Endodermal cell (in vitro differentiated cells): Measurements from ENCODE around the gene DNAJC4. TPM values are rescaled to one million over a fixed set of nuclear protein-coding genes. Genes with fewer than 3 reads are reported as not detected.

Source experiments
- DNase-seq: peaks from one replicate; pipeline ENCODE4 v3.0.0-alpha.2; 2017
- H3K27ac ChIP-seq: 2 replicates; pipeline ENCODE4 v1.5.1; 2013; ENCODE audit warnings: mild to moderate bottlenecking, low read depth, low read length, moderate library complexity
- H3K27me3 ChIP-seq: 2 replicates; pipeline ENCODE4 v1.6.1; 2013; ENCODE audit warnings: mild to moderate bottlenecking, low read length, moderate library complexity; ENCODE audit not compliant: insufficient read depth, control insufficient read depth, poor library complexity, severe bottlenecking
- H3K36me3 ChIP-seq: 2 replicates; pipeline ENCODE4 v1.7.0; 2013; ENCODE audit warnings: mild to moderate bottlenecking, low read length, moderate library complexity; ENCODE audit not compliant: control insufficient read depth, insufficient read depth
- H3K4me1 ChIP-seq: one replicate; pipeline ENCODE4 v1.7.0; 2013; ENCODE audit warnings: low read length; ENCODE audit not compliant: control insufficient read depth, insufficient read depth
- H3K4me3 ChIP-seq: 2 replicates; pipeline ENCODE4 v1.5.1; 2013; ENCODE audit warnings: mild to moderate bottlenecking, low read length, moderate library complexity
- H3K9ac ChIP-seq: 2 replicates; pipeline ENCODE4 v1.6.1; 2013; ENCODE audit warnings: mild to moderate bottlenecking, low read length, moderate library complexity; ENCODE audit not compliant: poor library complexity, severe bottlenecking; ENCODE audit errors: extremely low read depth
- H3K9me3 ChIP-seq: 2 replicates; pipeline ENCODE4 v1.6.1; 2013; ENCODE audit warnings: mild to moderate bottlenecking, low read length, moderate library complexity; ENCODE audit not compliant: control insufficient read depth
- H3K27ac Mint-ChIP-seq: 2 replicates; pipeline ENCODE4 v1.8.0; 2020; ENCODE audit warnings: mixed read lengths
- H3K27me3 Mint-ChIP-seq: 2 replicates; pipeline ENCODE4 v1.8.0; 2021; ENCODE audit warnings: mild to moderate bottlenecking, mixed read lengths; ENCODE audit not compliant: insufficient read depth
- H3K36me3 Mint-ChIP-seq: 2 replicates; pipeline ENCODE4 v1.8.0; 2020; ENCODE audit warnings: low read depth, mixed read lengths
- H3K4me1 Mint-ChIP-seq: 2 replicates; pipeline ENCODE4 v1.8.0; 2020; ENCODE audit warnings: mixed read lengths
- H3K4me3 Mint-ChIP-seq: 2 replicates; pipeline ENCODE4 v1.8.0; 2020; ENCODE audit warnings: mild to moderate bottlenecking, moderate library complexity, mixed read lengths
- H3K9me3 Mint-ChIP-seq: 2 replicates; pipeline ENCODE4 v1.8.0; 2020; ENCODE audit warnings: mild to moderate bottlenecking, mixed read lengths
- WGBS, 2 experiments: methylation state at CpG; one replicate each; pipeline versions ENCODE4 v1.1.5 to v1.1.7; 2013; ENCODE audit warnings: missing lambda C conversion rate in 2 of 2, mixed read lengths in 1 of 2; ENCODE audit not compliant: insufficient coverage in 1 of 2, insufficient read length in 1 of 2; 5-methylcytosine and 5-hydroxymethylcytosine counted together
- total RNA-seq, 2 donors: library from RNA; stranded (reverse); fragmentation: NEBNext Ultra II Directional in 1 of 2; extraction: Animal tissue kit (Norgen Biotek cat#: 25700) in 1 of 2; gene quantifications; 2 replicates in 1 of 2; 3 replicates in 1 of 2; pipeline ENCODE4 v1.2.1, GENCODE V29; 2021
- TF ChIP-seq, protein P1 (sequence below): fragments of 200-600 bp; sonication (generic); conservative IDR thresholded peaks from 2 replicates; pipeline ENCODE4 v1.5.0; 2021; ENCODE audit warnings: antibody characterized with exemption, mild to moderate bottlenecking

Gene DNAJC4
- total RNA-seq, 2 donors from 2014 or later: 20.3 to 22.9 TPM

DNA sequence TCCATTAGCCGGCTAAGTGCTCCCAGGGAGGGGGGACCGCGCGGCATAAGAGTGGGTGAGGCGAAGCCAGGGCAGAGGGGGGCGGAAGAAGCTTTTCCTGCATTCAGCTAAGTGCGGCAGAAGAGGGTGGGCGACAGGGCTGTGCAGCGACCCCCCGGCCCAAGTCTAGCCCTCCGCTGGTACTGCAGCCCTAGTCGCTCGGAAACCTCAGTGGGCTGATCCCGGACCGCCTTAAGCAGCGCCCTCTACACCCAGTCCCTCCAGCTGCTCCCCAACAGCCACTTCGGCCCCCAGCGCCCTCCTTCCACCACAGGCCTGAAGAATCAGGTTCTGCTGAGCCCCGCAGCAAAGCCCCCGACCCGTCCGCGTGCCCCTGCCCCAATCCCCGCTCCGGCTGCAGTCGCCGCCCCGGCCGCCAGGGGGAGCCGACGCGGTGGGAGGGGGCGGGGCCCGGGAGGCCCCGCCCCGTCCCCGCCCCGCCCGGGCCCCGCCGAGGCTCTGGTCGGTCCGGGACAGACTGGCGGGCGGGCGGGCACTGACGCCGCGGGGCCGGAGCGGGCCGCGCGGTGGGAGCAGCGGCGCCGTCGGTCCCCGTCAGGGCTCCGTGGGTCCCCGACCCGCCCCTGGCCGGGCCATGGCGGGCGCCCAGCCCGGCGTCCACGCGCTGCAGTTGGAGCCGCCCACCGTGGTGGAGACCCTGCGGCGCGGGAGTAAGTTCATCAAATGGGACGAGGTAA lies 20.8 kb downstream of the DNAJC4 start, which contains the start of gene PLCB3:
Gene PLCB3, plus strand, starts transcription at position 515 of the 737 bp plus-strand sequence. Its CDS starts 120 bp downstream, at position 635.
- no peaks in the 10 kb centered on the region for H3K27me3 ChIP-seq
- peak within 1 kb of the TSS; percentile 86 for H3K4me3 Mint-ChIP-seq
- H3K4me3 ChIP-seq: peak within 1 kb of the TSS; percentile 94
- DNase-seq: peak; percentile 91
- H3K27me3 Mint-ChIP-seq: no peaks in the 10 kb centered on the region
- H3K9me3 Mint-ChIP-seq: no peaks in the 10 kb centered on the region
- H3K9ac ChIP-seq: peak within 1 kb of the TSS; percentile 69
- H3K9me3 ChIP-seq: no peaks in the 10 kb centered on the region
- H3K4me1 ChIP-seq: peaks cover 11% of the 10 kb centered on the region
- H3K36me3 Mint-ChIP-seq: peaks cover 9% of the 10 kb centered on the region
- no peak within 1 kb of the TSS for H3K27ac ChIP-seq
- peak within 1 kb of the TSS; percentile 85 for H3K27ac Mint-ChIP-seq
- WGBS, 2 experiments: 1% methylated on average over 40 to 75 of the region's 75 CpGs
- TF ChIP-seq, protein P1, sequence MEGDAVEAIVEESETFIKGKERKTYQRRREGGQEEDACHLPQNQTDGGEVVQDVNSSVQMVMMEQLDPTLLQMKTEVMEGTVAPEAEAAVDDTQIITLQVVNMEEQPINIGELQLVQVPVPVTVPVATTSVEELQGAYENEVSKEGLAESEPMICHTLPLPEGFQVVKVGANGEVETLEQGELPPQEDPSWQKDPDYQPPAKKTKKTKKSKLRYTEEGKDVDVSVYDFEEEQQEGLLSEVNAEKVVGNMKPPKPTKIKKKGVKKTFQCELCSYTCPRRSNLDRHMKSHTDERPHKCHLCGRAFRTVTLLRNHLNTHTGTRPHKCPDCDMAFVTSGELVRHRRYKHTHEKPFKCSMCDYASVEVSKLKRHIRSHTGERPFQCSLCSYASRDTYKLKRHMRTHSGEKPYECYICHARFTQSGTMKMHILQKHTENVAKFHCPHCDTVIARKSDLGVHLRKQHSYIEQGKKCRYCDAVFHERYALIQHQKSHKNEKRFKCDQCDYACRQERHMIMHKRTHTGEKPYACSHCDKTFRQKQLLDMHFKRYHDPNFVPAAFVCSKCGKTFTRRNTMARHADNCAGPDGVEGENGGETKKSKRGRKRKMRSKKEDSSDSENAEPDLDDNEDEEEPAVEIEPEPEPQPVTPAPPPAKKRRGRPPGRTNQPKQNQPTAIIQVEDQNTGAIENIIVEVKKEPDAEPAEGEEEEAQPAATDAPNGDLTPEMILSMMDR: peak; percentile 87
- H3K36me3 ChIP-seq: peaks cover 27% of the 10 kb centered on the region
- peaks cover 29% of the 10 kb centered on the region for H3K4me1 Mint-ChIP-seq

DNA sequence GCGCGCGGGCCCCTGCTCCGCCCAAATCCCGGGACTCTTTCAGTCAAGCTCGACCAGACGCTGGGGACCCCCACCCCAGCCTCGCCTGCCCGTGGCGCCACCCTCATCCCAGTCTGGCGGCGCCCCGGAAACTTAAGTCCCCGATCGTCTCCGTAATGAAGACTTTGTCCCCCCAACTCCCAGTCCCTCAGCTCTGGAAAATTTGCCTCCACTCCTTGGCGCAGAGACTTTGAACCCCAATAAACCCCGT lies 21.3 kb downstream of the DNAJC4 start:
- no peak overlapping the region for H3K27ac ChIP-seq
- Mint-ChIP-seq H3K36me3 (peaks cover 13% of the 10 kb centered on the region), H3K27ac (peak overlapping the region; percentile 85), H3K4me1 (peaks cover 29% of the 10 kb centered on the region), H3K27me3 (no peaks in the 10 kb centered on the region), H3K9me3 (no peaks in the 10 kb centered on the region), H3K4me3 (peak overlapping the region; percentile 86)
- 0% methylated on average over 16 to 18 of the region's 18 CpGs for WGBS, 2 experiments
- H3K4me3 ChIP-seq: peak overlapping the region; percentile 94
- H3K36me3 ChIP-seq: peaks cover 32% of the 10 kb centered on the region
- H3K9ac ChIP-seq: peak overlapping the region; percentile 69
- TF ChIP-seq, protein P1: no peak
- no peaks in the 10 kb centered on the region for H3K9me3 ChIP-seq
- DNase-seq: no peak
- H3K4me1 ChIP-seq: peaks cover 11% of the 10 kb centered on the region
- no peaks in the 10 kb centered on the region for H3K27me3 ChIP-seq

DNA sequence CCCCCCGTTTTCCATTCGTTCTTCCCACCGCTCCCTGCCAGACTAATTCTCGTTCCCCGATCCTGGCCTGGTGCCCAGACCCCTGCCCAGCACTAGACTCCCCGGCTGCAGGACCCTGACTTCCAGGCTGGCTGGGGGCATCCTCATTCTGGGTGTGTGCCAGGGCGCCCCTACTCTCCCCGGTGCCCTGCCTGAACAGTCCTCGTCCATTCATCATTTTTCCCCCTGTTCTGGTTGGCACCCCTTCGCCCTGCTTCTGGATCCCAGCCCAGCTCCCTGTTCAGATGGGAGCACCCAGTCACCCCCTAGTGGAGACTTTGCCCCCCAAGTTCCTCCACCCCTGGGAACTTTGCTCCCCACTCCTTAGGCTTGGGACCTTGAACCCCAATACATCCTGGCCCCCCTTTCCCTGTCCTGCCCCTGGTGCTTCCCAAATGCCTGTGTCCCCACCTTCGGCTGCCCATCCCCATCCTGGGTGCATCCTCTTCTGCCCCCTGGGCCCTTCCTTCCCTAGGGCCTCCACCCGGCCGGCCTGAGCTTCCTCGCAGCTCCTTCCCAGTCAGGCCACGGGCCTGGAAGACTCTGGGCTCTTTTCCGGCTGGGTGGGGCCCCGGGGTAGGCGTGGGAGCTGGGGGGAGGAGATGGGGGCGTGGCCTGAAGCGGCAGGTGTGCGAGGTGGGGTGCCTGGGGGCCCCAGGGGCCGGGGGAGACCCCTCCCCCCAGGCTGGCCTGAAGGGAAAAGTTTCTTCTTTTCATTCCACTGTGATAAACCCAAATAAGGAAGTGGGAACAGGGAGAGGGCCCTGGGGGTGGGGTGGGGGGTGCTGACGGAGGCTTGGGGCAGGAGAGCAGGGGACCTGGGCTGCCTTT lies 21.9 kb downstream of the DNAJC4 start:
- H3K9ac ChIP-seq: peak overlapping the region; percentile 69
- DNase-seq: peak; percentile 72
- H3K27ac Mint-ChIP-seq: peak overlapping the region; percentile 85
- no peaks in the 10 kb centered on the region for H3K9me3 ChIP-seq
- H3K27me3 Mint-ChIP-seq: no peaks in the 10 kb centered on the region
- H3K36me3 Mint-ChIP-seq: peaks cover 14% of the 10 kb centered on the region
- no peaks in the 10 kb centered on the region for H3K27me3 ChIP-seq
- peak overlapping the region; percentile 86 for H3K4me3 Mint-ChIP-seq
- peak overlapping the region; percentile 94 for H3K4me3 ChIP-seq
- H3K36me3 ChIP-seq: peaks cover 33% of the 10 kb centered on the region
- H3K9me3 Mint-ChIP-seq: no peaks in the 10 kb centered on the region
- no peak overlapping the region for H3K27ac ChIP-seq
- peaks cover 29% of the 10 kb centered on the region for H3K4me1 Mint-ChIP-seq
- H3K4me1 ChIP-seq: peaks cover 11% of the 10 kb centered on the region
- 6 to 12% methylated on average over 9 to 21 of the region's 23 CpGs for WGBS, 2 experiments
- TF ChIP-seq, protein P1: peak; percentile 40
